Heart left ventricle (tissue), 16 donors: Measurements from ENCODE around the gene SBK1. TPM values are rescaled to one million over a fixed set of nuclear protein-coding genes. Genes with fewer than 3 reads are reported as not detected.

ENCODE experiments used
- ATAC-seq, 4 donors: fragments of 200-7000 bp; cut with Tn5 transposase; one replicate each; pipeline ENCODE4 v1.9.1; 2020 to 2022; ENCODE audit warnings: moderate library complexity in 4 of 4, mild to moderate bottlenecking in 3 of 4, moderate number of reproducible peaks in 1 of 4
- DNase-seq, 5 donors: peaks; one replicate each; pipeline ENCODE4 v3.0.0-alpha.2; 2020
- H3K27ac ChIP-seq, 12 donors: fragments of 200-600 bp; sonication (generic) in 4 of 12; one replicate each; pipeline versions ENCODE4 v1.5.0 to v1.8.0; 2016 to 2022; ENCODE audit warnings: mild to moderate bottlenecking in 2 of 12
- H3K27me3 ChIP-seq, 9 donors: fragments of 200-600 bp; sonication (generic) in 2 of 9; one replicate each; pipeline versions ENCODE4 v1.5.1 to v1.8.0; 2016 to 2022; ENCODE audit warnings: mild to moderate bottlenecking in 3 of 9
- H3K36me3 ChIP-seq, 9 donors: fragments of 200-600 bp; sonication (generic) in 2 of 9; one replicate each; pipeline versions ENCODE4 v1.5.0 to v1.8.0; 2018 to 2022; ENCODE audit warnings: mild to moderate bottlenecking in 2 of 9
- H3K4me1 ChIP-seq, 12 donors: fragments of 200-600 bp; sonication (generic) in 4 of 12; one replicate each; pipeline versions ENCODE4 v1.5.0 to v1.8.0; 2016 to 2022; ENCODE audit warnings: mild to moderate bottlenecking in 3 of 12
- H3K4me3 ChIP-seq, 12 donors: fragments of 200-600 bp; sonication (generic) in 4 of 12; one replicate each; pipeline versions ENCODE4 v1.5.0 to v1.8.0; 2017 to 2022; ENCODE audit warnings: mild to moderate bottlenecking in 9 of 12, moderate library complexity in 4 of 12
- H3K9me3 ChIP-seq, 12 donors: fragments of 200-600 bp; sonication (generic) in 4 of 12; one replicate each; pipeline versions ENCODE4 v1.5.0 to v1.8.0; 2016 to 2022; ENCODE audit warnings: mild to moderate bottlenecking in 1 of 12
- CTCF ChIP-seq, 12 donors: fragments of 200-600 bp; sonication (generic) in 4 of 12; IDR thresholded peaks; one replicate each; pipeline versions ENCODE4 v1.5.0 to v1.8.0; 2018 to 2022; ENCODE audit warnings: antibody characterized with exemption in 12 of 12, mild to moderate bottlenecking in 5 of 12
- POLR2A ChIP-seq, 2 donors: fragments of 450-650 bp; IDR thresholded peaks; one replicate each; pipeline ENCODE4 v1.6.1; 2017; ENCODE audit warnings: antibody characterized with exemption in 2 of 2, mild to moderate bottlenecking in 2 of 2, moderate library complexity in 2 of 2
- WGBS, 4 donors: extraction: QIAGEN DNeasy Blood & Tissue Kit in 2 of 4; methylation state at CpG; one replicate each; pipeline versions ENCODE4 v1.1.5 to v1.1.7; 2013 to 2018; 5-methylcytosine and 5-hydroxymethylcytosine counted together
- intact Hi-C, 10 donors: fragments of 100-400 bp; cut with DNase I; formaldehyde crosslinking; loops; one replicate each; pipeline versions ENCODE4 v1.11.1 to v1.14.2; 2022
- polyA plus RNA-seq, 2 donors: library from polyadenylated mRNA; stranded (reverse); fragments of 200-250 nt; gene quantifications; one replicate each; pipeline ENCODE4 v1.2.3, GENCODE V29; 2013
- total RNA-seq, 9 donors: library from RNA; depleted of rRNA in 2 of 9; stranded (reverse); fragments of >200 nt in 2 of 9; fragmentation: NEBNext Ultra II Directional in 3 of 9; extraction: Animal tissue kit (Norgen Biotek cat#: 25700) in 3 of 9; gene quantifications; one replicate each; pipeline versions ENCODE4 v1.1.0 to v1.2.4, GENCODE V29; 2016 to 2023
- donor health status: ischemic (EF 13 %, LVEDD 7.1; RV severe dilation, severe dysfunction).
- donor health status: healthy with polysubstance abuse.
- donor health status: DM: no; HTN: yes; CAD: no.
- donor health status: DM: no; HTN: no; CAD: no.
- donor health status: ischemic (EF 25% LVEDD 6.9; RV normal size, moderate dysfunction).
- donor health status: ischemic (EF 25% LVEDD 5.7; RV mildly dilated, moderate dysfunction).
- donor health status: healthy.
- donor health status: DM: yes; HTN: yes; CAD: no.
- donor health status: ischemic (EF 35%, LVEDD 5.7; RV mildly dilated, moderate dysfunction).
- donor health status: nonischemic (EF 11% LVEDD 7.7; RV severe dilation, severe dysfunction).
- donor health status: DM: yes; HTN: yes; CAD: no.
- donor health status: PGD.
- donor health status: ischemic (EF 29% LVEDD 5.4; RV normal size, mild dysfunction).
- donor health status: nonischemic (EF 23%, LVEDD 6.1; RV moderate dilation, normal function).

The SBK1 gene
- total and polyA plus RNA-seq, 11 donors = 0.69 to 6.1 (median 2.4) TPM

- Histone ChIP-seq H3K27me3 (no peaks in the 10 kb centered on the region), H3K9me3 (no peaks in the 10 kb centered on the region), H3K4me3 (no peak overlapping the region), H3K36me3 (no peaks in the 10 kb centered on the region), H3K27ac (no peak overlapping the region), H3K4me1 (peaks cover 0 to 7% (median 0%) of the 10 kb centered on the region in 12 donors)
- intact Hi-C loops = loop anchor here in 1 of 10 donors (5.0 kb wide), 1 partner anchor 42 kb away; no protein-coding TSS in a partner anchor
- ATAC-seq = no peak
- TF ChIP-seq POLR2A (IDR thresholded peaks at IDR 0.05) = no peak
- TF ChIP-seq CTCF (IDR thresholded peaks at IDR 0.05) = no peak
- no peak for DNase-seq
- WGBS, 4 donors = 70 to 78% (median 72%) methylated on average over 8 to 9 of the region's 9 CpGs
Observed at GRCh38 chr16:28285649-28286048, 6.7 kb upstream of the SBK1 start.

GRCh38 chr16:28288114-28288513 is 4.2 kb upstream of the SBK1 start:
- H3K27ac ChIP-seq = no peak overlapping the region
- no peak for DNase-seq

GRCh38 chr16:28289048-28289447 is 3.3 kb upstream of the SBK1 start:
- TF ChIP-seq POLR2A (IDR thresholded peaks at IDR 0.05) = no peak
- TF ChIP-seq CTCF (IDR thresholded peaks at IDR 0.05) = no peak
- Histone ChIP-seq H3K27me3 (peaks cover 0 to 10% (median 3%) of the 10 kb centered on the region in 9 donors), H3K36me3 (no peaks in the 10 kb centered on the region), H3K4me1 (peaks cover 0 to 19% (median 9%) of the 10 kb centered on the region in 12 donors), H3K4me3 (no peak overlapping the region), H3K27ac (no peak overlapping the region), H3K9me3 (no peaks in the 10 kb centered on the region)
- DNase-seq = no peak
- intact Hi-C loops = loop anchor here in 1 of 10 donors (5.0 kb wide), 1 partner anchor 38 kb away; no protein-coding TSS in a partner anchor
- 68 to 74% (median 68%) methylated on average over 3 of the region's 3 CpGs for WGBS, 4 donors
- no peak for ATAC-seq

More at GRCh38 chr16:28288114-28288513, 4.2 kb upstream of the SBK1 start:
- Histone ChIP-seq H3K36me3 (no peaks in the 10 kb centered on the region), H3K9me3 (no peaks in the 10 kb centered on the region), H3K27me3 (peaks cover 0 to 6% (median 2%) of the 10 kb centered on the region in 9 donors), H3K4me3 (no peak overlapping the region), H3K4me1 (peaks cover 0 to 17% (median 6%) of the 10 kb centered on the region in 12 donors)
- ATAC-seq = peak in 1 of 4 donors; percentile 5
- TF ChIP-seq CTCF (IDR thresholded peaks at IDR 0.05) = no peak
- intact Hi-C loops = loop anchor here in 1 of 10 donors (5.0 kb wide), 1 partner anchor 39 kb away; no protein-coding TSS in a partner anchor
- 46 to 59% (median 51%) methylated on average over 7 of the region's 7 CpGs for WGBS, 4 donors

GRCh38 chr16:28289939-28290858 is 2.1 kb upstream of the SBK1 start:
- Histone ChIP-seq H3K4me1 (peaks cover 0 to 19% (median 9%) of the 10 kb centered on the region in 12 donors), H3K36me3 (no peaks in the 10 kb centered on the region), H3K27me3 (peaks cover 0 to 14% (median 3%) of the 10 kb centered on the region in 9 donors), H3K27ac (no peak overlapping the region), H3K9me3 (no peaks in the 10 kb centered on the region), H3K4me3 (no peak overlapping the region)
- no peak for ATAC-seq
- DNase-seq = no peak
- no peak for TF ChIP-seq POLR2A (IDR thresholded peaks at IDR 0.05)
- no peak for TF ChIP-seq CTCF (IDR thresholded peaks at IDR 0.05)
- intact Hi-C loops = loop anchor here in 2 of 10 donors (5.0 to 10.0 kb wide), 2 partner anchors 37 to 205 kb away; partner anchors contain the start of genes APOBR (in 1 of the 2) and CLN3 (in 1 of the 2)
- 85 to 91% (median 87%) methylated on average over 10 of the region's 10 CpGs for WGBS, 4 donors
